PC-3 (cell line): ENCODE results near the gene EFCAB6.

Experiments used
- EZH2 ChIP-seq: fragments of 300-600 bp; sonication (generic); IDR thresholded peaks from one replicate; pipeline ENCODE4 v1.6.1; 2017; ENCODE audit warnings: antibody characterized with exemption, mild to moderate bottlenecking, low read length; ENCODE audit not compliant: unreplicated experiment
- TF ChIP-seq, protein P1 (sequence below): fragments of 300-600 bp; sonication (generic); conservative IDR thresholded peaks from 2 replicates; pipeline ENCODE4 v1.5.1; 2017; ENCODE audit warnings: antibody characterized with exemption, low read depth, mild to moderate bottlenecking, low read length

DNA sequence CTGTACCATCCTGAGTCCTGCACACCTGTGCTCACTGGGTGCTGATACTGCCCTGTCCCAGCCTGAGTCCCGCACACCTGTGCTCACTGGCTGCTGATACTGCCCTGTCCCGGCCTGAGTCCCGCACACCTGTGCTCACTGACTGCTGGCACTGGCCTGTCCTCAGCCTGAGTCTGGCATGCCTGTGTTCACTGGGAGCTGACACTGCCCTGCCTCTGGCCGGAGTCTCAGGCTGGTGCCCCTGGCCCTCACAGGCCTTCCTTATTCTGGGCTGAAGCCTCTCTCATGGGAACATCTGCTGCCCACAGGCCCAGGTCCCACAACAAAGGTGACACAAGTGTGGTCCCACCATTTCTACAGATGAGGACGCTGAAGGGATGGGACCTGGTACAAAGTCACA lies 285.2 kb downstream of the EFCAB6 start:
- TF ChIP-seq, protein P1, sequence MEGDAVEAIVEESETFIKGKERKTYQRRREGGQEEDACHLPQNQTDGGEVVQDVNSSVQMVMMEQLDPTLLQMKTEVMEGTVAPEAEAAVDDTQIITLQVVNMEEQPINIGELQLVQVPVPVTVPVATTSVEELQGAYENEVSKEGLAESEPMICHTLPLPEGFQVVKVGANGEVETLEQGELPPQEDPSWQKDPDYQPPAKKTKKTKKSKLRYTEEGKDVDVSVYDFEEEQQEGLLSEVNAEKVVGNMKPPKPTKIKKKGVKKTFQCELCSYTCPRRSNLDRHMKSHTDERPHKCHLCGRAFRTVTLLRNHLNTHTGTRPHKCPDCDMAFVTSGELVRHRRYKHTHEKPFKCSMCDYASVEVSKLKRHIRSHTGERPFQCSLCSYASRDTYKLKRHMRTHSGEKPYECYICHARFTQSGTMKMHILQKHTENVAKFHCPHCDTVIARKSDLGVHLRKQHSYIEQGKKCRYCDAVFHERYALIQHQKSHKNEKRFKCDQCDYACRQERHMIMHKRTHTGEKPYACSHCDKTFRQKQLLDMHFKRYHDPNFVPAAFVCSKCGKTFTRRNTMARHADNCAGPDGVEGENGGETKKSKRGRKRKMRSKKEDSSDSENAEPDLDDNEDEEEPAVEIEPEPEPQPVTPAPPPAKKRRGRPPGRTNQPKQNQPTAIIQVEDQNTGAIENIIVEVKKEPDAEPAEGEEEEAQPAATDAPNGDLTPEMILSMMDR, result no peak
- TF ChIP-seq EZH2, result no peak
